Liver (tissue), 9 donors: Measurements from ENCODE around the gene CCL21. TPM values are rescaled to one million over a fixed set of nuclear protein-coding genes. Genes with fewer than 3 reads are reported as not detected.

Experiments used
- DNase-seq: peaks from one replicate; pipeline ENCODE4 v3.0.0-alpha.2; 2017; ENCODE audit warnings: low spot score
- H3K27ac ChIP-seq, 2 donors: one replicate each; pipeline ENCODE4 v1.7.0; 2013; ENCODE audit warnings: inconsistent platforms in 2 of 2, low read length in 2 of 2, control low read depth in 1 of 2, low read depth in 1 of 2, mild to moderate bottlenecking in 1 of 2
- H3K27me3 ChIP-seq, 4 donors: one replicate each; pipeline versions ENCODE4 v1.6.1 to v1.7.0; 2013; ENCODE audit warnings: low read length in 3 of 4, inconsistent platforms in 1 of 4, mild to moderate bottlenecking in 1 of 4, moderate library complexity in 1 of 4; ENCODE audit not compliant: control insufficient read depth in 4 of 4, insufficient read depth in 4 of 4
- H3K36me3 ChIP-seq, 4 donors: one replicate each; pipeline versions ENCODE4 v1.6.1 to v1.7.0; 2013; ENCODE audit warnings: low read length in 3 of 4, mild to moderate bottlenecking in 3 of 4, low read depth in 1 of 4, moderate library complexity in 1 of 4; ENCODE audit not compliant: control insufficient read depth in 4 of 4, insufficient read depth in 3 of 4
- H3K4me1 ChIP-seq, 4 donors: one replicate each; pipeline versions ENCODE4 v1.6.1 to v1.7.0; 2013; ENCODE audit warnings: low read length in 3 of 4, mild to moderate bottlenecking in 3 of 4, moderate library complexity in 1 of 4; ENCODE audit not compliant: control insufficient read depth in 4 of 4, insufficient read depth in 4 of 4
- H3K4me3 ChIP-seq, 3 donors: one replicate each; pipeline versions ENCODE4 v1.6.1 to v1.7.0; 2013; ENCODE audit warnings: low read length in 3 of 3, control low read depth in 1 of 3, low read depth in 1 of 3, mild to moderate bottlenecking in 1 of 3
- H3K9ac ChIP-seq, 2 donors: one replicate each; pipeline ENCODE4 v1.7.0; 2013; ENCODE audit warnings: low read length in 2 of 2, mild to moderate bottlenecking in 2 of 2, moderate library complexity in 2 of 2, control low read depth in 1 of 2, low read depth in 1 of 2
- H3K9me3 ChIP-seq, 4 donors: one replicate each; pipeline versions ENCODE4 v1.6.1 to v1.7.0; 2013; ENCODE audit warnings: low read length in 3 of 4; ENCODE audit not compliant: control insufficient read depth in 4 of 4
- EGR1 ChIP-seq, 2 donors: IDR thresholded peaks; 2 replicates each; pipeline ENCODE4 v1.6.1; 2016 to 2018; ENCODE audit warnings: antibody characterized with exemption in 2 of 2, low read depth in 2 of 2
- FOXA1 ChIP-seq: IDR thresholded peaks from 2 replicates; pipeline ENCODE4 v1.6.1; 2016; ENCODE audit warnings: antibody characterized with exemption
- FOXA2 ChIP-seq: IDR thresholded peaks from 2 replicates; pipeline ENCODE4 v1.6.1; 2016; ENCODE audit warnings: antibody characterized with exemption
- GABPA ChIP-seq, 2 donors: IDR thresholded peaks in 1 of 2; conservative IDR thresholded peaks in 1 of 2; 2 replicates each; pipeline ENCODE4 v1.6.1; 2016; ENCODE audit warnings: antibody characterized with exemption in 2 of 2, mild to moderate bottlenecking in 1 of 2, moderate library complexity in 1 of 2
- HNF4A ChIP-seq, 2 donors: conservative IDR thresholded peaks; 2 replicates each; pipeline ENCODE4 v1.6.1; 2016; ENCODE audit warnings: antibody characterized with exemption in 2 of 2, mild to moderate bottlenecking in 2 of 2
- HNF4G ChIP-seq: IDR thresholded peaks from 2 replicates; pipeline ENCODE4 v1.6.1; 2016; ENCODE audit warnings: antibody characterized with exemption
- JUND ChIP-seq, 2 donors: IDR thresholded peaks; 2 replicates each; pipeline ENCODE4 v1.6.1; 2016; ENCODE audit warnings: antibody characterized with exemption in 2 of 2
- NR2F2 ChIP-seq: IDR thresholded peaks from 2 replicates; pipeline ENCODE4 v1.6.1; 2016; ENCODE audit warnings: antibody characterized with exemption
- RAD21 ChIP-seq, 2 donors: IDR thresholded peaks; 2 replicates each; pipeline ENCODE4 v1.6.1; 2016; ENCODE audit warnings: antibody characterized with exemption in 2 of 2, mild to moderate bottlenecking in 2 of 2
- RXRA ChIP-seq, 2 donors: IDR thresholded peaks; 2 replicates each; pipeline ENCODE4 v1.6.1; 2017 to 2018; ENCODE audit warnings: antibody characterized with exemption in 2 of 2, mild to moderate bottlenecking in 1 of 2
- SP1 ChIP-seq: IDR thresholded peaks from 2 replicates; pipeline ENCODE4 v1.6.1; 2018; ENCODE audit warnings: antibody characterized with exemption, mild to moderate bottlenecking
- TAF1 ChIP-seq: conservative IDR thresholded peaks from 2 replicates; pipeline ENCODE4 v1.6.1; 2016; ENCODE audit warnings: antibody characterized with exemption, mild to moderate bottlenecking
- YY1 ChIP-seq: IDR thresholded peaks from 2 replicates; pipeline ENCODE4 v1.6.1; 2016; ENCODE audit warnings: antibody characterized with exemption, mild to moderate bottlenecking
- WGBS: extraction: QIAGEN DNeasy Blood & Tissue Kit; methylation state at CpG from one replicate; pipeline ENCODE4 v1.1.7; 2013; 5-methylcytosine and 5-hydroxymethylcytosine counted together
- polyA plus RNA-seq, 2 donors: library from polyadenylated mRNA; stranded (reverse) in 1 of 2; unstranded in 1 of 2; fragments of 200-250 nt in 1 of 2; fragments of >200 nt in 1 of 2; fragmentation: Nextera tagmentation in 1 of 2; extraction: Ambion mirVana in 1 of 2; gene quantifications; one replicate each; pipeline versions ENCODE4 v1.2.1 to v1.2.3, GENCODE V29; 2013 to 2015
- total RNA-seq, 2 donors: library from RNA; depleted of rRNA; stranded (reverse); fragments of >200 nt; gene quantifications; one replicate each; pipeline ENCODE4 v1.2.3, GENCODE V29; 2014
- TF ChIP-seq, protein P1 (sequence below): IDR thresholded peaks from 2 replicates; pipeline ENCODE4 v1.6.1; 2016; ENCODE audit warnings: antibody characterized with exemption, mild to moderate bottlenecking
- TF ChIP-seq, protein P2 (sequence below): IDR thresholded peaks from 2 replicates; pipeline ENCODE4 v1.6.1; 2016; ENCODE audit warnings: antibody characterized with exemption
- TF ChIP-seq, protein P3 (sequence below): IDR thresholded peaks from 2 replicates; pipeline ENCODE4 v1.6.1; 2016; ENCODE audit warnings: antibody characterized with exemption
- TF ChIP-seq, protein P4 (sequence below): IDR thresholded peaks from 2 replicates; pipeline ENCODE4 v1.6.1; 2016; ENCODE audit warnings: antibody characterized with exemption
- TF ChIP-seq, protein P5 (sequence below): fragments of 150-350 bp; IDR thresholded peaks from 2 replicates; pipeline ENCODE4 v1.5.1; 2017; ENCODE audit warnings: improper control_type of control experiment, low read depth, low read length; ENCODE audit not compliant: missing input control
- donor health status: healthy.
- donor health status: healthy.
- donor health status: healthy.
- donor health status: healthy.
- donor health status: healthy.

CCL21 gene
- total and polyA plus RNA-seq, 4 donors, result 2.2 to 31.0 (median 10.6) TPM

DNA sequence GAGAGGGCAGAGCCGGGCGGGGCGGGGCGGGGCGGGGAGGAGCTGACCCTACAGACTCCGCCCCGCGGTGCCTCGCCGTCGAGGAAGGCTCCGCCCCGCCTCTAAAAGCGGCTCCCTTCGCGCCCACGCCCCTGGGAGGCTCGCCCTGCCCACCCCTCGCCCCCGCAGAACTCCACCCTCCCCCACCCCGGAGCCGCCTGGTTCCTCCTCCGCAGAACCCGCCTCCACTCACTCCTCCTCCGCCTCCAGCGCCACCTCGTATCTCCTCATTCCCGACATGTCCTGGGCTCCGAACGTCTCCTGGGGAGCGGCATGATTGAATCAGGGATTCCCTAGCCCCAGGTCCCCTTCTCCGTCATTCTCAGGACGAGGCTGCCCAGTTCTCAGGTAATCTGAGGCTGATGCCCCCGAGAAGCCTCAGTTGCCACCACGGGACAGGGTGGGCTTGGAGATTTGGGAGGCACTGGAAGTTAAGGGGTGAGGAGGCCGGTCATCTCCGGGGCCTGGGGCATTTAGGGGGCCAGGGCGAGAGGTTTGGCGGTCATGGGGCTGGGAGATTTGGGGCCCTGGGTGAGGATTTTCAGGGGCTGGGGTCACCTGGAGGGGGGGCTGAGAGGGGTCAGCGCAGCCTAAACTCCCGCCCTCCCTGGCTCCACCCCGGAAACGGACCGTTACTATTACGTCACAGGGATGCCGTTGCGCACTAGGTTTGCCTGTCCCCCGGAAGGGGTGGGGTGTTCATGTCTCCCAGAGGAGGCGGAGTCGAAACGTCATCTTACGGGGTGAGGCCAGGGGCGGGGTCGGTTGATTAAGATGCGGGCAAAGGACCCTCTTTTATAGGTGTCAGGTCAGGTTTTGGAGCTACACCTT, 44.3 kb downstream of the CCL21 start:
- DNase-seq, result peak; percentile 91
- no peaks in the 10 kb centered on the region for H3K9me3 ChIP-seq
- H3K9ac ChIP-seq, result peak overlapping the region; percentile 81 to 92
- H3K4me1 ChIP-seq, result peaks cover 4 to 29% (median 13%) of the 10 kb centered on the region in 4 donors
- WGBS, result under 1% methylated on average over 55 of the region's 55 CpGs
- H3K27ac ChIP-seq, result peak overlapping the region; percentile 98 to 99
- TF ChIP-seq RXRA (IDR thresholded peaks at IDR 0.05), result no peak
- TF ChIP-seq NR2F2, result peak; percentile 42
- TF ChIP-seq, protein P1, sequence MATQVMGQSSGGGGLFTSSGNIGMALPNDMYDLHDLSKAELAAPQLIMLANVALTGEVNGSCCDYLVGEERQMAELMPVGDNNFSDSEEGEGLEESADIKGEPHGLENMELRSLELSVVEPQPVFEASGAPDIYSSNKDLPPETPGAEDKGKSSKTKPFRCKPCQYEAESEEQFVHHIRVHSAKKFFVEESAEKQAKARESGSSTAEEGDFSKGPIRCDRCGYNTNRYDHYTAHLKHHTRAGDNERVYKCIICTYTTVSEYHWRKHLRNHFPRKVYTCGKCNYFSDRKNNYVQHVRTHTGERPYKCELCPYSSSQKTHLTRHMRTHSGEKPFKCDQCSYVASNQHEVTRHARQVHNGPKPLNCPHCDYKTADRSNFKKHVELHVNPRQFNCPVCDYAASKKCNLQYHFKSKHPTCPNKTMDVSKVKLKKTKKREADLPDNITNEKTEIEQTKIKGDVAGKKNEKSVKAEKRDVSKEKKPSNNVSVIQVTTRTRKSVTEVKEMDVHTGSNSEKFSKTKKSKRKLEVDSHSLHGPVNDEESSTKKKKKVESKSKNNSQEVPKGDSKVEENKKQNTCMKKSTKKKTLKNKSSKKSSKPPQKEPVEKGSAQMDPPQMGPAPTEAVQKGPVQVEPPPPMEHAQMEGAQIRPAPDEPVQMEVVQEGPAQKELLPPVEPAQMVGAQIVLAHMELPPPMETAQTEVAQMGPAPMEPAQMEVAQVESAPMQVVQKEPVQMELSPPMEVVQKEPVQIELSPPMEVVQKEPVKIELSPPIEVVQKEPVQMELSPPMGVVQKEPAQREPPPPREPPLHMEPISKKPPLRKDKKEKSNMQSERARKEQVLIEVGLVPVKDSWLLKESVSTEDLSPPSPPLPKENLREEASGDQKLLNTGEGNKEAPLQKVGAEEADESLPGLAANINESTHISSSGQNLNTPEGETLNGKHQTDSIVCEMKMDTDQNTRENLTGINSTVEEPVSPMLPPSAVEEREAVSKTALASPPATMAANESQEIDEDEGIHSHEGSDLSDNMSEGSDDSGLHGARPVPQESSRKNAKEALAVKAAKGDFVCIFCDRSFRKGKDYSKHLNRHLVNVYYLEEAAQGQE, result peak; percentile 93
- TF ChIP-seq HNF4G, result no peak
- TF ChIP-seq EGR1 (IDR thresholded peaks at IDR 0.05; ENCODE audit: low read depth in 2 of 2), result peak; percentile 94 to 98
- TF ChIP-seq, protein P2, sequence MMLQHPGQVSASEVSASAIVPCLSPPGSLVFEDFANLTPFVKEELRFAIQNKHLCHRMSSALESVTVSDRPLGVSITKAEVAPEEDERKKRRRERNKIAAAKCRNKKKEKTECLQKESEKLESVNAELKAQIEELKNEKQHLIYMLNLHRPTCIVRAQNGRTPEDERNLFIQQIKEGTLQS, result peak; percentile 35
- peak in 1 of 2 donors; percentile 46 for TF ChIP-seq JUND (IDR thresholded peaks at IDR 0.05)
- peak; percentile 95 to 96 for TF ChIP-seq GABPA (IDR thresholded peaks at IDR 0.05 in 1 of 2, conservative IDR thresholded peaks at IDR 0.05 in 1 of 2)
- no peak for TF ChIP-seq RAD21 (IDR thresholded peaks at IDR 0.05)
- TF ChIP-seq TAF1, result peak; percentile 98
- TF ChIP-seq, protein P3, sequence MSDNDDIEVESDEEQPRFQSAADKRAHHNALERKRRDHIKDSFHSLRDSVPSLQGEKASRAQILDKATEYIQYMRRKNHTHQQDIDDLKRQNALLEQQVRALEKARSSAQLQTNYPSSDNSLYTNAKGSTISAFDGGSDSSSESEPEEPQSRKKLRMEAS, result peak; percentile 40
- TF ChIP-seq, protein P4, sequence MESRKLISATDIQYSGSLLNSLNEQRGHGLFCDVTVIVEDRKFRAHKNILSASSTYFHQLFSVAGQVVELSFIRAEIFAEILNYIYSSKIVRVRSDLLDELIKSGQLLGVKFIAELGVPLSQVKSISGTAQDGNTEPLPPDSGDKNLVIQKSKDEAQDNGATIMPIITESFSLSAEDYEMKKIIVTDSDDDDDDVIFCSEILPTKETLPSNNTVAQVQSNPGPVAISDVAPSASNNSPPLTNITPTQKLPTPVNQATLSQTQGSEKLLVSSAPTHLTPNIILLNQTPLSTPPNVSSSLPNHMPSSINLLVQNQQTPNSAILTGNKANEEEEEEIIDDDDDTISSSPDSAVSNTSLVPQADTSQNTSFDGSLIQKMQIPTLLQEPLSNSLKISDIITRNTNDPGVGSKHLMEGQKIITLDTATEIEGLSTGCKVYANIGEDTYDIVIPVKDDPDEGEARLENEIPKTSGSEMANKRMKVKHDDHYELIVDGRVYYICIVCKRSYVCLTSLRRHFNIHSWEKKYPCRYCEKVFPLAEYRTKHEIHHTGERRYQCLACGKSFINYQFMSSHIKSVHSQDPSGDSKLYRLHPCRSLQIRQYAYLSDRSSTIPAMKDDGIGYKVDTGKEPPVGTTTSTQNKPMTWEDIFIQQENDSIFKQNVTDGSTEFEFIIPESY, result no peak
- TF ChIP-seq FOXA1, result no peak
- peak; percentile 66 for TF ChIP-seq YY1
- TF ChIP-seq HNF4A (conservative IDR thresholded peaks at IDR 0.05), result peak; percentile 2 to 15
- TF ChIP-seq FOXA2, result no peak
- no peak for TF ChIP-seq SP1
- TF ChIP-seq, protein P5, sequence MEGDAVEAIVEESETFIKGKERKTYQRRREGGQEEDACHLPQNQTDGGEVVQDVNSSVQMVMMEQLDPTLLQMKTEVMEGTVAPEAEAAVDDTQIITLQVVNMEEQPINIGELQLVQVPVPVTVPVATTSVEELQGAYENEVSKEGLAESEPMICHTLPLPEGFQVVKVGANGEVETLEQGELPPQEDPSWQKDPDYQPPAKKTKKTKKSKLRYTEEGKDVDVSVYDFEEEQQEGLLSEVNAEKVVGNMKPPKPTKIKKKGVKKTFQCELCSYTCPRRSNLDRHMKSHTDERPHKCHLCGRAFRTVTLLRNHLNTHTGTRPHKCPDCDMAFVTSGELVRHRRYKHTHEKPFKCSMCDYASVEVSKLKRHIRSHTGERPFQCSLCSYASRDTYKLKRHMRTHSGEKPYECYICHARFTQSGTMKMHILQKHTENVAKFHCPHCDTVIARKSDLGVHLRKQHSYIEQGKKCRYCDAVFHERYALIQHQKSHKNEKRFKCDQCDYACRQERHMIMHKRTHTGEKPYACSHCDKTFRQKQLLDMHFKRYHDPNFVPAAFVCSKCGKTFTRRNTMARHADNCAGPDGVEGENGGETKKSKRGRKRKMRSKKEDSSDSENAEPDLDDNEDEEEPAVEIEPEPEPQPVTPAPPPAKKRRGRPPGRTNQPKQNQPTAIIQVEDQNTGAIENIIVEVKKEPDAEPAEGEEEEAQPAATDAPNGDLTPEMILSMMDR, result no peak
- H3K4me3 ChIP-seq, result peak overlapping the region; percentile 72 to 91 (median 75)
- H3K27me3 ChIP-seq, result no peaks in the 10 kb centered on the region
- H3K36me3 ChIP-seq, result peaks cover 0 to 5% (median 1%) of the 10 kb centered on the region in 4 donors
